OCI-M2 (cell line): ENCODE measurements around the gene STIM1.
"Not testable (repeated sequence)": the region's sequence is repeated elsewhere in the genome, so short reads cannot be mapped to it uniquely, and the experiment has no call there.

Experiments
- DNase-seq: peaks from one replicate; lab custom pipeline; 2025; ENCODE audit not compliant: unreplicated experiment; lab: John Stamatoyannopoulos, UW

Gene STIM1

DNA sequence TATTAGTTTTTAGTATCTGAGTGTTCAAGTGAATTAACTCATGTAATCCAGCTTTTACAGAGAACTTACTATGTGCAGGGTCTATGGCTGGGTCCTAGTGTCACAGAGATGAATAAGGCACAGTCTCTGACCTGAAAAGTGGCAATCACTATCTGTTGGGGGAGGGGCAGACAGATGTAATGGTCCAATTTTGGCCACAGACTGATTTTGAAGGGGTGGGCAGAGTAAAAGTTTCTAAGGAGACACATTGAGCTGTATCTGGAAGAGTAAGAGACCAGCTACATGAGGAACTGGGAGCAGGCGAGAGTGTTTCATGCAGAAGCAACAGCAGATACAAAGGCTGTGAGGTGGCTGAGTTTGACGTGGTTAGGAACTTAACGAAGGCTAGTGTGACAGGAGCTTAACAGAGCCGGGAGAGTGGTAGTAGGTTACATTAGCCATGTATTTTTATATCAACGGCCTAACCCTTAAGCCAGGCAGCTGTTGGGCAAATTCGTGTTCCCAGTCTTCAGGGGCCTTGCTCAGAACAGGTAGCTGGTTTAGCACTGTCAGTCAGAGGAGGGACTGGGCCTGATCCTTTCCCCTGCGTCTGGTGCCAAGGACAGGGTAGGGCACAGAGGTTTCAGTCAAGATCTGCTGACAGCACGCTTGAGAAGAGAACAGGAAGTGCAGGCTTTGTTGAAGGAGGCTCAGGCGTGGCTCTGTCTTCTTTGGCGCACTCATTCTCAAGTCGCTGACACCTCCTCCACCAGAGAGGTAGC lies 1.4 kb upstream of the STIM1 start:
- no peak for DNase-seq

DNA sequence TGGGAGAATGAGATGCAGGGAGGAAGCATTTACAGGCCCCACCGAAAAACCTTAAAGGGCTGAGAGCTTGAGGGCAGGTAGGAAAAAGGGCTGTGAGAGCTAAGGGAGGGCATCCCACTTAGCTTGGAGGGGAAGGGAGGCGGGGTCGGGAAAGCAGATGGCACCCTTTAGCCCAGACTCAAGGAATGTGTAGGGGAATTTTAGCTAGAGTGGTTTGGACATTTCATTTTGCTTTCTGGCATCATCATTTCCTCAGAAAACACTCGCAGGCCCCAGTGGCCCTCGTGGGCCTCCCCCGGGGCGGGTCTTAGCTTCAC lies 846 bp upstream of the STIM1 start:
- DNase-seq: no peak

DNA sequence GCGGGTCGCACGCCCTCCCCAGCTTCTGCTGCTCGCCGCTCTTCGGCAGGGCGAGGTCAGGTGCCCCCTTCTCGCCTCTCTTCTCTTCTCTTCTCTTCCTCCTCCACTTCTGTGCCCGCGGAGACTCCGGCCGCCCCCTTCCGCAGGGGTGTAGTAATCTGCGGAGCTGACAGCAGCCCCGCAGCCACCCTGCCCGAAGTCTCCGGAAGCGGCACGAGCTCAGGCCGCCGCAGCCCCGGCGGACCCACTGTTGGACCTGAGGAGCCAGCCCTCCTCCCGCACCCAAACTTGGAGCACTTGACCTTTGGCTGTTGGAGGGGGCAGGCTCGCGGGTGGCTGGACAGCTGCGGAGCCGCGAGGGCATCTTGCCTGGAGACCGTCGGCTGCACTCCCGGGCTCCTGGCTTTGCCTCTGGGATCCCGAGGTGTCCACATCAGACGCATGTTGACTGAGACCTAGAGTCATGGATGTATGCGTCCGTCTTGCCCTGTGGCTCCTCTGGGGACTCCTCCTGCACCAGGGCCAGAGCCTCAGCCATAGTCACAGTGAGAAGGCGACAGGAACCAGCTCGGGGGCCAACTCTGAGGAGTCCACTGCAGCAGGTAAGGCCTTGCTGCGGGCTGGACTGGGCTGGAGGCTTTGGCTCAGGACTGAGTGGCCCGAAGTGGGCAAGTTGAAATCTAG lies 486 bp downstream of the STIM1 start:
- DNase-seq: no peak

DNA sequence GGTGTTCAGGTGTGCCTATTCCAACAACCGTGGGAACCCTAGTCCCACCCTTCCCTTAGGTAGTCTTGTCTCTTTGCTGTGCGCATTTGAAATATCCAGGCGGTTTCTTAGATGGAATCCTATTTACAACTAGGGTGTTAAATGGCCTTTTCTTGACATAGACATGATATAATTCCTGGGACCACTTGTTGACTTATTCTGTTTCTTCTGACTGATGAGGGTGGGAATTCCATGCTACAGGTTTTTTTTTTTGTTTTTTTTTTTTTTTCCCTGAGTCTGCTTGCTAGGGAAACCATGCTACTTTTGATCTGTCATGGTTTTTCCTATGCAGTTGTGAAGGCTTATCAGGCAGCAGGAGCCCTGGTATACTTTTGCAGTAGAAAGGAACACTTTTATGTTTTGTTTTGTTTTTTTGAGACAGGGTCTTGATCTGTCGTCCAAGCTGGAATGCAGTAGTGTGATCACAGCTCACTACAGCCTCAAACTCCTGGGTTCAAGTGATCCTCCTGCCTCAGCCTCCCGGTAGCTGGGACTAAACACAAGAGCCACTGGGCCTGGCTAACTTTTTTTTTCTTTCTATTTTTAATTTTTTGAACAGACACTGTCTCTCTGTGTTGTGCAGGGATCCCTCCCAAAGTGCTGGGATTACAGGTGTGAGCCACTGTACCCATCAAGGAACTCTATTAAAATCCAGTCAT lies 1.5 kb downstream of the STIM1 start:
- no peak for DNase-seq

DNA sequence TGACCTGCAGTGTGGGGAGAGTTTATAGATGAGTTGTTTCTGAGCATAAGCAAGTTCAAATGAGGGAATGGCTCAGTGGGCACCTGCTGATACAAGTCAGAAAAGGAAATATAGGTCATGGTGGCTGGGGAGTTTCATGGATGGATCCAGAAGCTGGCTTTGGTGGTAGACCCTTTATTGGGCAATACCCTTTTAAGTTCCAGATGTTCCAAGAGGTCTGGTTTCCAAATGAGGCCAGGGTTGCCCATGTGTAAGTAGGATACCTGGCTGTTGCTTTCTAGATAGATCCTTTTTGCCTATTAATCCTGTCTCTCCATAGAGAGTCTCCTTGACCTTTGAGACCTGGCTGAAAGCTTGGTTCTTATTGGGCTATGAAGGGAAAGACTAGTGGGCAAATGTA lies 2.2 kb downstream of the STIM1 start:
- DNase-seq: no peak

DNA sequence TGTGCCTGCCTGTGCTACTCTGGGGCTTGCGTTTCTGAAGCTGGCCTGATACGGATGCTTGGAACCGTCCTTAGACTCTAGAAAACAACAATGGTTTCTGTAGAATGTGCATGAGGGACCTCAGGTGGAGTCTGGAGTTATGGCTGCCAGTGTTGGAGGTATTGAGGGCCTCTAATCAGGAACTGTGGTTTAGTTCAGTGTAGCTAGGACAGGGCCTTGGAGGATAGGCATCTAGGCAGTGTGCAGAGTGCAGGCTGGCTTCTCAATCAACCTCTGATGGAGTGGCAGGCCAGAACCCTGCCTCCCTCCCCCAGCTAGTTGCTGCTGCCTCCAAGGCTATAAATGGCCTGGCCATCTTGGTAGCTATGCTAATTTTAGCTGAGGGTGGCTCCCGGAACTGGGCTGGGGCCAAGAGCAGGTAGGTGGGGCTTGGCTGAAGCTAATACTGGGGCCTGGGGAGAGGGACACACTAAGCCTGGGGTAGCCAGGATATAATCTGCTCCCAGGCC lies 4.0 kb downstream of the STIM1 start:
- DNase-seq: no peak

DNA sequence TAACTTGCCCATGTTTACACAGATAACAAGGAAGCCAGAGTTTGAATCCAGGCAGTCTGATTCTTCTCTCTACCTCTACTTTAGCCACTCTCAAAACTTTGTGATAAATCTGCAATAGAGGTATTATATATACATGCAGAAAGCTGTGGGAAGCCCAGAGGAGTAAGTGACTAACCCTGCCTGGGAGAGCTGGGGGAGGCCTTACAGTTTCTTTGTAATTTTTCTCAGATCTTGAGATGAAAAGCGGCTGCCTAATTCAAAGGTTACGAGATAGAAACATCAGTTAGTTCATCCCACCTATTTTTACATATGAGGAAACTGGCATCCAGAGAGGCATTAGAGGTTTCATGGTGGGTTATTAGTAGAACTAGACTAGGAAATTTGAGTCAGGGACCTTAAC lies 4.9 kb downstream of the STIM1 start:
- no peak for DNase-seq

DNA sequence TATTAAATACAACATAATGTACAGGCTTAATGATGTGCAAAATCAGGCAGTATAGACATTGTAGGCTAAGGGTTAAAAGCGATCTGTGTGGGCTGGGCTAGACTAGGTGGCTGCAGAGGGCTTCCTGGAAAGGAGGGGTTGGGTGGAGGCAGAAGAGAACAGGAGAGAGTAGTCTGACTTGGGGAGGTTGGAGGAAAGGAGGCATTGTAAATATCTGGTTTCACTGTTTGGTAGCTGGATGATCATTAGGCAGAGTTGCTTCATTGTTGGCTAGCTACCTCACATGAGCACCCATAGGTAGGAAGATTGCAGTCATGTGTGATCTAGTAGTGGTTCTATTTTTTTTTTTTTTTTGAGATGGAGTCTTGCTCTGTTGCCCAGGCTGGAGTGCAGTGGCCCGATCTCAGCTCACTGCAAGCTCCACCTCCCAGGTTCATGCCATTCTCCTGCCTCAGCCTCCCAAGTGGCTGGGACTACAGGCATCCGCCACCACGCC lies 5.5 kb downstream of the STIM1 start:
- DNase-seq: not testable (repeated sequence)

DNA sequence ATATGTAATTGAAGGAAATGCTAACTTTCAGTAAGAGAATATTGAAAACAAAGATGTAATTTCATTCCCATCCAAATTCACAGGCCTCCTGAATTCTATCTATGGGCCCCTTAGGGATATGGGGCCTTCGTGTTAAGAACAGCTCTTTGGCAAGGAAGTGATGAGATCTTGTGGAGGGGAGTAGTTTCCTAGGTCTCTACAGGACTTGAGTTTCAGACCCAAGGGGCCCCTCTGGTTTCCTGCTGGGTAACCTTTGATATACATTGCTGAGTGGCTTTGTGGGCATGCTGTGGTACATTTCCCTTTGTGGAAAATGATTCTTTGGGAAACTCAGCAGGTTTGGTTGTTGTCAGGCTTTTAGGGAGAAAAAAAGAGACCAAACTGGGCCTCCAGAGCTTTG lies 6.2 kb downstream of the STIM1 start:
- no peak for DNase-seq

DNA sequence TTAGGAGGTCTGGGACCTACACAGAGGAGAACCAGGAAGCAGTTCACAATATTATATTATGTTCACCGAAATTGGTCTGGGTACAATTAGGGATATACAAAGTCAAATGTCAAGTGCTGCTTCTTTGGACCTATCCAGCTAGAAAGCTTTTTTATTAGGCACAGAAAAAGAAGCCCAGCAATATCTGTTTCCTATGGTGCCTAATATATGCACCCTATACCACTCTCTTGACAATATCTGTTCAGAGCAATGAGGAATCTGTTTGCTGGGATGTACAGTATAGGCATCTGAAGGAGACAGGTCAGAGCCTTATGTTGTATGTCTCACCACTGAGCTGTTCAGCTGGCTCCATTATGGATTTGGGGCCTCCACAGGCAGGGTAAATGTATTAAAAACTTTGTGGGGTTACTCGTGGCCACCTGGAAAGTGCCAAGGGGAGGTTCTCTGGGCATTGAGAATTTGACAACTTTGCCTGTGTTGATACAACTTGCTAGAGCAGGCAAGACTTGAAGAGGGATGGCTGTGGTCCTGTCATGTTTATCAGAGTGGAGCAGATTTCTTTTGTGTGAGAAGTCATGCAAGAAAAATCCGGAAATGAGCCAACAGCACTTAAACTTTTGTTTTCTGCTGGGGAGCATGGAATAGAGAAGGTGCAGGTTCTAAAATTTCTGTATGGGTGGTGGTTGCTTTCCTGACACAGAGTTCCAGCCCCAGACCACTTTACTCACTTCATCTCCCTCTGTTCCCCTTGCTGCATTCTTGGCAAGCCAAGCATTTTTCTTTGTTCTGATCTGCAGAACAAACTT lies 10.1 kb downstream of the STIM1 start:
- no peak for DNase-seq

DNA sequence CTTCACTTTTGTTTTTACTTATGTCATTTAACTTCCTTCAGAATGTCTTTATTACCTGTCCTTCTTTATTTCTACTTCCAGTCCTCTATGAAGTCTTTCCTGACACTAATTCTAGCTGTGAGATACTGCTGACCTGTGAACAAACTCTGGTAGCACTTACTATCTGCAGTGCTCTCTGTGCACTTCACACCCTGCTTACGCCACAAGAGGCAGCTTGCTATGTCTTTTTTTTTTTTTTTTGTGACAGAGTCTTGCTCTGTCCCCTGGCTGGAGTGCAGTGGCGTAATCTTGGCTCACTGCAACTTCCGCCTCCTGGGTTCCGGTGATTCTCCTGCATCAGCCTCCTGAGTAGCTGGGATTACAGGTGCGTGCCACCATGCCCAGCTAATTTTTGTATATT lies 10.7 kb downstream of the STIM1 start:
- DNase-seq: no peak

DNA sequence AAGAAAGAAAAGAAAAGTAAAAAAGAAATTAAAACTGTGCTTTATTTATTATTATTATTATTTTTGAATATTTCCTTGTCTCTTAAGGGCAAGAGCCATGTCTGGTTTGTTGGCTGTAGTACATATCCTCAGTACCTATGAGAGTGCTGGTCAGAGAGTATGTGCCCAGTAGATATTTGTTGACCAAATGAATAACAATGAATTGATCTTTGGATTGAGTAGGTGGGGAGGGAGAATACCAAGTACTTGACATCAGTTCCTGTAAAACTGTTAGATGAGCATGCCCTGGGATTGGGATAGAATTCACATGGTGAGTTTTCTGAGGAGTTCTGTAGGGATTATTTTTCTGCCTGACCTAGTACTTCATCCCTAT lies 11.4 kb downstream of the STIM1 start:
- DNase-seq: no peak

DNA sequence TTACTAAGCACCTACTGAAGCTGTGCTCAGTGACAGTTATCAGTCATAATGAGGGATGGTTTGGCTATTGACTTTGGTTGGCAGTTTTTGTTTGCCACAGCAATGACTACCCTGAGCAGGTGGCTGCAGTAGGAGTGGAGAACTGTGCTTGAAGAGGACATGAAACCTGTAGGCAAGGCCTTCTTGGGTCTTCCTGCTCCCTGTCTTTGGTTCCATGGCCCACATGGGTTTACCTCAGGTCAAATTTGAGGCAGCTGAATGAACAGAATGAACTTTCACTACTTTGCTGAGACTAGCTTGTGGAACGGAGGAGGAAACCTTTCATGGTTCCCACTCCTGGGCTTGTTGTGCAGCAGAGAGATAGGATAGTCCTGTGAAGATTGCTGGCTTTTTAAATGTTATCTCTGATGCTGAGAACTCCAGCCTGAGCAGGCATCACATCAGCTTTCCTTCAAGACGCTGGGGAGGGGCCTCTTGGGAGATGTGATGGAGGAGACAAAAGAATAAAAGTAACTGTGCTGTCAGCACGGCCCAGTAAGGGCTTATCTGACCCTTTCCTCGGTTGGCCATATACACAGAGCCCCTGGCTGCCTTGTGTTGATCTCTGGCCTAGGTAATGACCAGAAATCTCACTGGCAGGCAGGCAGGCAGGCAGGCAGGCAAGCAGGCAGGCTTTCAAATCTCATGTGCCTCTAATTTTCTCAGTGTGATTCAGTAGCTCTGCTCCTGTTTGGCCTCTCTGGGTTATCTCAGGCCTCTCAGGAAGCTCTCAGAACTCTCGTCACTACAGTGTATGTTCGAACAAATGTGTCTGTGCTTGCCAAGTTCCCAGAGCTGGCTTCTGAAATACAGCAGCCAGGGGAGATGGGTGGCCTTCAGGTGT lies 12.0 kb downstream of the STIM1 start:
- DNase-seq: peak; percentile 65

DNA sequence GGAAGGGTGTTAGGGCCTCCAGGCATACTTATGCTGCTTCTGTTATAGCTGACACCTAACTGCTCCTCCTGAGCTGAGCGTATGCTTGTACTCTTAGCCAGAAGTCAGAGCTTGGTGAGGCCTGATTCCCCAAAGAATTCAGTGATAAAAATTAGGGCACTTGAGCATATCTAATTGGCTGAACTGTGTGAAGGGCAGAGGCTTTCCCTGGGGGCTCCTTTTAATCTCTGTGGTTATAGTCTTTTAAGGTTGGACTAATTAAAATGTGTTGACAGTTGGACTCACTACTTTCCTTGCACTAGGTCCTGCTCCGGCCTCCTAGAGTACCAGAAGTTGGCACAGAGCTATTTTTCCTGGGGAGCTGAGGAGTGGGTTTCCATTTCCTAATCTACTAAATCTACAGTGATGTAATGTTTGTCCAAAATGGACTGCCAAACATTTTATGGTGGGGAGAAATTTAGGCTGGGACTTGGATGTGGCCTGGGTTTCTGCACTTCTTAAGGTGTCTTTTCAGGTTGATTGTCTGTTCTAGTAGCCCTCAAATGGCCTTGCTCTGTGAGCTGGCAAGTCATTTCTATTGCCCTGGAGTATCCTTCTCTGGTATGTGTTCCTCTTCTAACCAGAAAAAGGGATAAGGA lies 18.4 kb downstream of the STIM1 start:
- DNase-seq: no peak

DNA sequence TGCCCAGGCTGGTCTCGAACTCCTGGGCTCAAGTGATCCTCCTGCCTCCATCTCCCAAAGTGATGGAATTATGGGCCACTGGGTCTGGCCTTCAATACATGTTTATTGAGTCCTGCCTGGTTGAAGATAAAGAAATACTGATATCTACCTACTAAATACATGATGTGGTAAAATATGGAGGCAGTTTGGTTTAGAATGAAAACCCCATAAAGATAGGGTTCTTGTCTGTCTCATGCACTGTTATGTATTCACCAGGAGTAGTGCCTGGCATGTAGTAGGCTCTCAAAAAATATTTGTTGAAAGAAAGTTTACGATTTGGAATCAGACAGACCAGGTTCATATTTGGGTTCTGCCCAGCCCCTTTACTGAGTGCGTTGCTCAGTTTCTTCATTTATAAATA lies 21.1 kb downstream of the STIM1 start:
- no peak for DNase-seq

DNA sequence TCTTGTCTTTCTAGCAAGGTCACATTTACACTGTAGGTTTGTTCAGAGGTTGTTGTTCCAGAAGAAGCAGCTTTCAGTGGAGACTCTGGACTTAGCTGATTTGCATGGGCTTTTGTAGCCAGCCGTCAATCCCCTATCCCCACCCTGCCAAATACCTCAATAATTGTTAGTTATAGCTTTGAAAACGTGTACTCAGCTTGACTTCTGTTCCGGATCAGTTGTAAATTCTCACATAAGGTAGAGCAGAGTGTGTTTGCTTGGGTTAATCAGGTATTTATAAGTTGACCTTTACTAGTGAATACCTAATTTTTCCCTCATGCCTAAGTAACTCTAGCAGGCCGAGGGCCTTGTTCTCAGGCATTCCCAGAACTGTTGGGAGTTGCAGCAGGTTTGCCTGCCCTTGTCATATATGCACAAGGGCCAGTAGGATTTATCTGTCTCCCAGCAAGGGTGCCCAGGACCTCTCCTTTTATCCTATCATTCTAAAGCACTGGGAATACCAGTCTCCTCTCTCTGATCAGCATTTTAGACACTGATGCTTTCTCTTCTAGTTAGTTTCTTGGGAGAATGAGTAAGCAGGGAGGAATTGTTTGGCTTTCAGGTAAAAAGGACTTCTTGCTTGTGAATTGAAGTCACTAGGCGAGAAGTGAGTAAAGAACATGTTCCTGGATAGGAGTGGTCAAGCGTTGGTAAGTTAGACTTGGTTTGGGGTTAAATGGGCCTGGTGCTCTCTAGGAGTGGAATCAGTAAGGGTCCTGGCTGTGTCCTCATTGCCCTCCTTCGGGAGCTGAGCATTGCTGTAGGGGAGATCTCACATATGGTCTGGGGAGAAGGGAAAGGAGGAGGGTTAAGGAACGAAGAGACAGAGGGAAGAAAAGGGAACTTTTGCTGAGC lies 22.1 kb downstream of the STIM1 start:
- DNase-seq: no peak

DNA sequence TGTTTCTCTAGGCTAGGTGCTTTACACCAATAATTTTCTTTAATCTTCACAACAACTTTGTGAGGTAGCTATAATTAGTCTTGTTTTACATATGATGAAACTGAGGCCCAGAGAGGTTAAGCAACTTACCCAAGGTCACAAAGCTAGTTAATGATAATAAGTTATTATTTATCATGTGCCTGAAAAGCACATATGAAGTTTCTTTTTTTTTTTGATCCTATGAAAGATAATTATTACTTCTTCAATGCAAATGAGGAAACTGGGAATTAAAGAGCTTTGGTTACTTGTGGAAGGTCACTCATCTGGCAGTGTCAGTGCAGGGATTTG lies 22.8 kb downstream of the STIM1 start:
- no peak for DNase-seq

DNA sequence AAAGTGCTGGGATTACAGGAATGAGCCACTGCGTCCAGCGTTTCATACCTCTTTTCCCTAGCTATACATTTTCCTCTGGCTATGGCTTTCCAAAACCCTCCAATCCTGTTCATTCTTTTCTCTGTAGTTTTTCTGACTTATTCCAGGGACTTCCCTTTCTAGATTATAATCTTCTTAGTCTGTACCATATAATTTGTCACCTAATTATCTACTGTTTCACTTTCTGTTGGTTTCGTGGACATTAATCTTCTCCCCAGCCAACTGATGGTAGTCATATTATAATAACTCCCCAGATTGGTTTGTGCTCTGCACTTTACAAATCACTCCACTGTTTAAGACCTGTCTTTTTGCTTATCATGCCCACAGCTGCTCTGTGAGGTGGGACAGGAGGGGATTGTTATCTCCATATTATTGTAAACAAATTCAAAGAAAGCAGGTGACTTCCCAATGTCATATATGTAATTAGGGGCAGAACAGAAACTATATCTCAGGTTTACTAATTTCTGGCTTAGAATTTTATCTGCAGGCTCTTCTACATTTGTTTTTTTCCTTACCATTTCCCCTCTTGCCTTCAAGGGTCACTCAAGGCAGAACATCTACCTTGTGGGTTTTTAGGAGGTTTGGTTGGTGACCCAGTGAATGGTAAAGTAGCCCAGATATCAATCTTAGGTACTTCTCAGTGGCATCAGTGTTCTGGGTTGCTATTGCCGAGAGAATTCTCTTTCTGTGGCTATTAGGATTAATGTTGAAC lies 23.9 kb downstream of the STIM1 start:
- no peak for DNase-seq
